Thymus (tissue), 11 donors: ENCODE data around the gene SART3. TPM values are rescaled to one million over a fixed set of nuclear protein-coding genes. Genes with fewer than 3 reads are reported as not detected.

Experiments
- DNase-seq, 9 donors: peaks; one replicate each; pipeline ENCODE4 v3.0.0-alpha.2; 2013; ENCODE audit warnings: low spot score in 9 of 9, low read depth in 6 of 9, missing footprints in 1 of 9
- H3K27ac ChIP-seq, 2 donors: one replicate each; pipeline ENCODE4 v1.5.1; 2013; ENCODE audit warnings: control low read depth in 1 of 2, low read depth in 1 of 2, low read length in 1 of 2, mild to moderate bottlenecking in 1 of 2, moderate library complexity in 1 of 2
- H3K27me3 ChIP-seq, 2 donors: one replicate each; pipeline ENCODE4 v1.5.1; 2013; ENCODE audit warnings: low read length in 1 of 2; ENCODE audit not compliant: control insufficient read depth in 2 of 2, insufficient read depth in 1 of 2
- H3K36me3 ChIP-seq, 2 donors: one replicate each; pipeline ENCODE4 v1.5.1; 2013; ENCODE audit warnings: low read length in 1 of 2, mild to moderate bottlenecking in 1 of 2, moderate library complexity in 1 of 2; ENCODE audit not compliant: control insufficient read depth in 2 of 2, insufficient read depth in 2 of 2
- H3K4me1 ChIP-seq, 2 donors: one replicate each; pipeline ENCODE4 v1.5.1; 2013; ENCODE audit warnings: low read length in 2 of 2; ENCODE audit not compliant: control insufficient read depth in 2 of 2, insufficient read depth in 2 of 2
- H3K4me3 ChIP-seq, 2 donors: one replicate each; pipeline ENCODE4 v1.5.1; 2013; ENCODE audit warnings: low read length in 2 of 2, control low read depth in 1 of 2, mild to moderate bottlenecking in 1 of 2
- H3K9me3 ChIP-seq, 2 donors: one replicate each; pipeline ENCODE4 v1.5.1; 2013; ENCODE audit warnings: low read length in 1 of 2, mild to moderate bottlenecking in 1 of 2; ENCODE audit not compliant: control insufficient read depth in 2 of 2, insufficient read depth in 1 of 2
- WGBS: extraction: QIAGEN DNeasy Blood & Tissue Kit; methylation state at CpG from one replicate; pipeline ENCODE4 v1.1.7; 2013; 5-methylcytosine and 5-hydroxymethylcytosine counted together
- polyA plus RNA-seq: library from polyadenylated mRNA; stranded (reverse); fragments of 200-250 nt; gene quantifications from one replicate; pipeline ENCODE4 v1.2.3, GENCODE V29; 2013
- total RNA-seq: library from RNA; stranded (reverse); fragments of 120-200 nt; gene quantifications from one replicate; pipeline ENCODE4 v1.2.4, GENCODE V29; 2013
- donor health status: healthy.

SART3 gene
- total and polyA plus RNA-seq, 2 donors: 21.0 to 45.2 TPM

DNA sequence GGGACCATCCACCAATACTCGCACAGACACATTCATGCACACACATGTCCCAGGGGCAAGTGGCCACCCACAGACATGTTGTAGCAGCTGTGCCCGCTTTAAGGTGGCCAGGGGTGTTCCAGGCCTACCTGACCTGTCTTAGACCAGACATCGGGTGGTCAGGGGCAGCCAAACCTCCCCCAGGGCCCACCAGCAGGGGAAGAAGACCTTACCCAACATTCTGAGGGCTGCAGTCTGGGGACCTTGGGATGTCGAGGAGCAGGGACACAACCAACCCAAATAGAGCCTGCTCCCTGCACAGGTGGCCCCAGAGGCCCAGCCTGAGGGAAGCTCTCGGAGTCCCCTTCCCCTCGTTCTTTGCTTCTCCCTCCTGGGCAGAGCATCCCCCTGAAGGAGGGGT, 38.6 kb upstream of the SART3 start:
- no peak overlapping the region for H3K27ac ChIP-seq
- H3K9me3 ChIP-seq: no peaks in the 10 kb centered on the region
- 89% methylated on average over 6 of the region's 6 CpGs for WGBS

GRCh38 chr12:108598553-108599250, 37.7 kb upstream of the SART3 start:
- peaks cover 0 to 3% of the 10 kb centered on the region in 2 donors for H3K27me3 ChIP-seq
- no peaks in the 10 kb centered on the region for H3K9me3 ChIP-seq
- H3K4me1 ChIP-seq: no peaks in the 10 kb centered on the region
- H3K4me3 ChIP-seq: no peak overlapping the region
- 98% methylated on average over 11 of the region's 11 CpGs for WGBS
- H3K36me3 ChIP-seq: no peaks in the 10 kb centered on the region
- H3K27ac ChIP-seq: no peak overlapping the region
- no peak for DNase-seq

More for the DNA sequence above, 38.6 kb upstream of the SART3 start:
- Histone ChIP-seq H3K27me3 (peaks cover 0 to 3% of the 10 kb centered on the region in 2 donors), H3K4me3 (no peak overlapping the region), H3K4me1 (no peaks in the 10 kb centered on the region), H3K36me3 (no peaks in the 10 kb centered on the region)
- DNase-seq: no peak

DNA sequence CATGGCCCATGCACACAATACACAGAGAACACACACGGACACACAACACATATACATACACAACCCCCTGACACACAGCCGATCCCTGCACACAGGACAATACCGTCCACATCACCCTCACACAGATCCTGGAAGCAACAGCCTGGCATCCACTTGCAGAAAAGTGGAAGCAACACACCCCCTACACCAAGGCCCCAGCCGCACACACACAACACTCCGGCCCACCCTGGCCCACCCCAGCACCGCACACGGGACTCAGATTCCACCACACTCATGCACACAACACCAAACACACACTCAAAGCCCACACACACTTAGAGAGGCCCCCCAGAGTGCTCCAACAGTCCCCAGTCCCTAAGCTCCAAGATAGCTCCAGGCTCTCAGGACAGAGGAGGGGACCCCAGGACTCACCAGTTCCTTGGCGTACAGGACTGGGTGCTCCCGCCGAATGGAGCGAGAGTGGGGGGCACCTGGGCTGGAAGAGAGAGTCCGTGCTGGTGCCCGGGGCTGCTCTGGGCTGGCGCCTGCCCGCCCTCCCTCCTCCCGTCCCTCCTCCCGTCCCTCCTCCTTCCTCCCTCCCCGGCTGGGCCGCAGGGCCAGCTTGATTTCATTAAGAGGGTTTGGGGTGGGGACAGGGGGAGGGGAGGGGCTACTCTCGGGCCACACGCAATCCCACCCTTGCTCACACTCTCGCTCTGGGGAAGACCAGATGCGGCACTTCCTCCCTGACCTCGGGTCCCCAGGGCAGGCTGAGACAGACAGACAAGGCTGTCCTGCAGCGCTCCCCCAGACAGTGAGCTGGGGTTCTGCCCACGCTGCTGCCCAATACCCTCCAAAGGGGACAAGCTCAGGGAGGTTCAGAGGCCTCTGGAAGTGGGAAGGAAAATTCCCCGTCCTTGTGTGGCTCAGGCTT, 36.8 kb upstream of the SART3 start, which contains the start of gene TMEM119:
TMEM119 (minus strand) TSS at position 526 of the 913 bp plus-strand sequence. CDS start 5,701 bp downstream, outside the sequence.
- Histone ChIP-seq H3K9me3 (no peaks in the 10 kb centered on the region), H3K36me3 (no peaks in the 10 kb centered on the region), H3K27me3 (peaks cover 0 to 3% of the 10 kb centered on the region in 2 donors), H3K4me1 (no peaks in the 10 kb centered on the region), H3K27ac (no peak within 1 kb of the TSS), H3K4me3 (no peak within 1 kb of the TSS)
- 75% methylated on average over 27 of the region's 27 CpGs for WGBS
- DNase-seq: no peak

DNA sequence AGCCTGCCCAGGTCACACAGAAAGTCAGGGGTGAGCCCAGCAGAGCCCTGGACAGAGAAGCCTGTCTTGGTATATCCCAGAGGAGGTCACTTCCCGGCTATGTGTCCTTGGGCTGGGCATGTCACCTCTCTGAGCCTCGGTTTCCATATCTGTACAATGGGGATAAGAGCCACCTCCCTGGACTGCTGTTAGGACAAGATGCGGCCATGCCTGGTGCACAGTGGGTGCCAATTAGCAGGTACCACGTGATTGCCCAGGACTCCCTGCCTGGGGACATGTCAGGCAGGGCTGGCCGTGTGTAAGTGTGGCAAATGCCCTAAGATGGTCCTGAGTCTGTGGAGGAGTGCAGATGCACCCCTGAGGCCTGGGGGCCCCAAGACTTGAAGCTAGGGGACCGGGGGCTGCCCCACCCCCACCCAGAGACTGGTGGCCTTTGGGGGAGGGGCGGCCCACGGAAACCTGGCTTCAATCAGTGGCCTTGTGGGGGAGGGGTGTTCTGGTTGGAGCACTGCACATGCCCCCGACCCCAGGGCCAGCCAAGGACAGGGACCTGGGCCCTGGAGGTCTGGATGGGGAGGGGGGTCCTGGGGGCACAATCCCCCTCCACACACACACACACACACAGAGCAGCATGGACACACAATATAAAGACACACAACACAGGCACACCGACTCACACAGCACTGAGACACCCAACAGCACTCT, 36.0 kb upstream of the SART3 start:
- Histone ChIP-seq H3K27ac (no peak overlapping the region), H3K27me3 (peaks cover 0 to 3% of the 10 kb centered on the region in 2 donors), H3K9me3 (no peaks in the 10 kb centered on the region), H3K36me3 (no peaks in the 10 kb centered on the region), H3K4me1 (no peaks in the 10 kb centered on the region), H3K4me3 (no peak overlapping the region)
- 91% methylated on average over 10 of the region's 10 CpGs for WGBS
- DNase-seq: no peak

DNA sequence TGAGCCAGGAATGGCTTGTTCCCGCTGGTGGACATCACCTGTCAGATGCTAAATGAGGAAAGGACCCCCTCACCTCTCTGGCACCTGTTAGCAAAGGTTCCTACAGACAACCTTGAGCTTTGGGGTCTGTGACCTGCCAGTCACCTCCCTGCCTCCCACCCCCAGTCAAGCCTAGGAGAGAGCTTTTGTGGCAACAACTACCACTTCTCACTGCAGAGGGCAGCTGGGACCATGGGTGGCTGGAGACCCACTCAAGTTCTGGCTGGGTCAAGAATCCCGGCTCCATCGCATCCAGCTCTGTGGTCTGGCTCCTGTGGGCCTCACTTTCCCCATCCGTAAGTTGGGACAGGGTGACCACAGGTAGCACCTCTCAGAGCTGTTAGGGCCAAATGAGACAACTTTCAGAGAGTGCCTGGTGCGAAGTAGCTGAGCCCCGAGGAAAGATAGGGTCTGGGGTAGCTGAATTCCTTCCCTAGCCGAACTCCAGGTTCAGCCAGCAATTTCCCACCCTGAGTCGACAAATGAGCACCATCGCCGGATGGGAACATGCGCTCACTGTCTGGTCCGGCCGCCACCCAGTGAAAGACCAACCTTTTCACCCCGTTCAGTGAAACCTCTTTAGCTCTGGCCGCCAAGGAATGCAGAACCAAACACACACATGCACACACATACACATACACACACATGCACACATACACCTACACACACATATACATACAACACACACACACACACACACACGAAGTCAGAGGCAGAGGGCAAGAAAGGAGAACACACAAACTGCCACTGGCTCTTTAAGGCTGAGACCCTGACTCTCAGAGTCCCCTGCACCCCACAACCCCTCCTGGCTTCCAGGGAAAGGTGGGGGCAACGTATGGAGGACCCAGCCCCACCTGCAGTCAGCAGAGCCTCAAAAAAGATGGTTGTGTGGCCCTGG, 35.0 kb upstream of the SART3 start:
- no peaks in the 10 kb centered on the region for H3K9me3 ChIP-seq
- 95% methylated on average over 17 of the region's 17 CpGs for WGBS
- H3K27me3 ChIP-seq: peaks cover 0 to 3% of the 10 kb centered on the region in 2 donors
- no peak overlapping the region for H3K27ac ChIP-seq
- no peak for DNase-seq
- no peaks in the 10 kb centered on the region for H3K4me1 ChIP-seq
- H3K4me3 ChIP-seq: no peak overlapping the region
- no peaks in the 10 kb centered on the region for H3K36me3 ChIP-seq

DNA sequence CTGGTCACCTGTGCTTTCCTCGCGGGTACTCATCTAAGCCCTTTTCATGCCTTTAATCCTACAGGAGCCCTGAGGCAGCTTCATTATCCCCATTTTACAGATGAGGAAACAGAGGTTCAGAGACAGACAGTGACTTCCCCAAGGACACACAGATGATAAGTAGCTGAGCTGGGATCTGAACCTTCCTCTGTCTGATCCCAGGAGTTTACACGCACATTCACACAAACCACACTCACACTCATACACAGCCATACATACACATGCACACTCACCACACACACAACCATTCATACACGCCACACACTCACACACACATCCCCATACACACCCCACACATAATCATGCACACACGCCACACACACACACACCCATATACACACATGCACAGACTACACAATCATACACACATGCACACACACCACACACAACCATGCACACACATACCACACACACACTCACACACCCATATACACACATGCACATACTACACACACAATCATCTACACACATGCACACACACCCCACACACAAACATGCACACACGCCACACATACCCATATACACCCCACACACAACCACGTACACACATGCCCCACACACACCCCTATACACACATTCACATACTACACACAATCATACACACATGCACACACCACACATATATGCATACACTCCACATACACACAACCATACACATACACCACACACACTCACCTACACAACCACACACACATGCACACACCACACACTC, 34.2 kb upstream of the SART3 start:
- Histone ChIP-seq H3K36me3 (no peaks in the 10 kb centered on the region), H3K27me3 (peaks cover 0 to 3% of the 10 kb centered on the region in 2 donors), H3K4me1 (no peaks in the 10 kb centered on the region), H3K9me3 (no peaks in the 10 kb centered on the region), H3K27ac (no peak overlapping the region), H3K4me3 (no peak overlapping the region)
- WGBS: 98% methylated on average over 7 of the region's 7 CpGs
- no peak for DNase-seq

DNA sequence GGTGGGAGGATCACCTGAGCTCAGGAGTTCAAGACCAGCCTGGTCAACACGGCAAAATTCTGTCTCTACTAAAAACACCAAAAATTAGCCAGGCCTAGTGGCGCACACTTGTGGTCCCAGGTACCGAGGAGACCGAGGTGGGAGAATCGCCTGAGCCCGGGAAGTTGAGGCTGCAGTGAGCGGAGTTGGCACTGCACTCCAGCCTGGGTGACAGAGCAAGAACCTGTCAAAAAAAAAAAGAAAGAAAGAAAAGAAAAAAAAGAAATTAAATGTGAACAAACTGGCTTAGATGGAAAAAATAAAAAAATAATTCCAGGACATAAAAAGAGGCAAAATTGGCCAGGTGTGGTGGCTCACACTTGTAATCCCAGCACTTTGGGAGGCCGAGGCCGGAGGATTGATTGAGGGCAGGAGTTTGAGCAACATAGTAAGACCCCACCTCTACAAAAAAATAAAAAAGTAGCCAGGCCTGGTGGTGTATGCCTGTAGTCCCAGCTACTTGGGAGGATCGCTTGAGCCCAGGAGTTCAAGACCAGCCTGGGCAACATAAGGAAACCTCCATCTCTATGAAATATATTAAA, 33.4 kb upstream of the SART3 start:
- Histone ChIP-seq H3K9me3 (no peaks in the 10 kb centered on the region), H3K4me3 (no peak overlapping the region), H3K27me3 (peaks cover 0 to 3% of the 10 kb centered on the region in 2 donors), H3K27ac (no peak overlapping the region), H3K4me1 (peaks cover 0 to under 1% of the 10 kb centered on the region in 2 donors), H3K36me3 (no peaks in the 10 kb centered on the region)
- DNase-seq: no peak
- WGBS: 97% methylated on average over 10 of the region's 10 CpGs
